AG09319 (cell line): ENCODE data around the gene IFIT2.

Experiments
- DNase-seq: peaks from one replicate; pipeline ENCODE4 v3.0.0-alpha.2; 2010; ENCODE audit warnings: low read depth; ENCODE audit errors: extremely low read depth
- CTCF ChIP-seq: IDR thresholded peaks from 2 replicates; pipeline ENCODE4 v1.5.1; 2011; ENCODE audit warnings: low read depth, mild to moderate bottlenecking, inconsistent platforms, low read length, moderate library complexity

The IFIT2 gene

DNA sequence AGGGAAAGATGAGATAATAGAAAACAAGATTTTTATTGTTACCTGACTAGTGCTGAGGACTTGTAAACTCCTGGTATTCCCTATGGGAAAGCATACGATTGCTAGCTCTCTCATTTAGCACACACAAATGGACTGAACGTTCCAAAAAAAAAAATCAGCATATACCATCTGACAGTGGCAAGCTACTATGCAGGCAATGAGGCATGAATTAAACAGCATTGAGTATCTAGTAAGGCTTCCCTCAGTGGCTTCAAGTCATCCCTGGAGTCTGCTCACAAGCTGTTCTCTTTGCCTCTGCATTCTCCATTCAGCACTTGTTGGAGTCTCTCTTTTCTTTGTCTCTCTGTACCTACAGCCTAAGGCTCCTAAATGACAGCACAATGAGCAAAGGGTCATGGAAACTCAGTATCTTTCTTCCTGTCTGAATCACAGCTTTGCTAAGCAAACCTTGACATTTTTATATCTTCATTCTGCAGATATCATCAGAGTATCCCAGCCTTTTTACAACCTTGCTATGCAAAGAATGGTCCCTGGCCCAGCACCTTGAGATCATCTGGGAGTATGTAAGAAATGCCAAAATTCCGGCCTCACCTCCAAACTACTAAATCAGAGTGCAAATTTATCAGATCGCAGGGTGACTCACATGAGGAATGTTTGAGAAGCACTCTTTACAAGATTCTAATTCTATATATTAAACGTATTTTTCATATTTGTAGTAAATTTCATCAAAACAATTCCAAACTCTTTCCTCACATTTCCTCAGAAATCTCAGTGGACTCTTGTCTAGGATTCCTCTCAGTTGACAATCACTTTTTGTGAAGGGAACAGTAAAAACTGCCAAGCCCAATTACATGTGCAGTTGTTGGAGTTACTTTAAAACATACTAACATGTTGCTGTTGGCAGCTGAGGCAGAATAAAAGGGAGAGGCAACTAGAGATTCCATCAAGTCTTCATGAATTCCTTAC is 39.5 kb upstream of the IFIT2 start:
- DNase-seq = no peak
- no peak for TF ChIP-seq CTCF

- TF ChIP-seq CTCF = no peak
- no peak for DNase-seq
Measured at GRCh38 chr10:89263091-89263490, 38.8 kb upstream of the IFIT2 start.

DNA sequence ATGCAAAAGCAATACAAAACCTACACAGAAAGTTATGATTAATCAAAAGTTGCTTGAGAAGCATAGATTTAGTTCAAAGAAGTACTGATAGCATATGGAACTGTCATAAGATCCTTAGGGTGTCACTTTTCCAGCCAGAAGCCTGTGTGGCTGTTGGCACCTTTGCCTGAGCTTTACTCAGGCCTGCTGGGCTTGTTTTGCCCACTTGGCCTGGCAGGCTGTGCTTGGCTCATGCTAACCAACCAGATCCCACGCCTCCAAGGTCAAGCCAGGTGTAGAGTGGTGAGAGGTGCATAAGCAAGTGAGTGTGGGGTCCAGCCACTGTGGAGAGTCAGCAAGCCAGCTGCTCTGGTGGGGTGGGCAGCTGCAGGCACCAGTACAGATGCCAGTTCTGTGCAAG is 38.3 kb upstream of the IFIT2 start:
- DNase-seq = no peak
- no peak for TF ChIP-seq CTCF

- DNase-seq = no peak
- TF ChIP-seq CTCF = no peak
Measured at GRCh38 chr10:89266721-89267453, 35.0 kb upstream of the IFIT2 start.

- TF ChIP-seq CTCF = no peak
- no peak for DNase-seq
Measured at GRCh38 chr10:89269433-89270152, 32.3 kb upstream of the IFIT2 start.

- no peak for TF ChIP-seq CTCF
- DNase-seq = no peak
Measured at GRCh38 chr10:89270153-89270483, 31.7 kb upstream of the IFIT2 start.

DNA sequence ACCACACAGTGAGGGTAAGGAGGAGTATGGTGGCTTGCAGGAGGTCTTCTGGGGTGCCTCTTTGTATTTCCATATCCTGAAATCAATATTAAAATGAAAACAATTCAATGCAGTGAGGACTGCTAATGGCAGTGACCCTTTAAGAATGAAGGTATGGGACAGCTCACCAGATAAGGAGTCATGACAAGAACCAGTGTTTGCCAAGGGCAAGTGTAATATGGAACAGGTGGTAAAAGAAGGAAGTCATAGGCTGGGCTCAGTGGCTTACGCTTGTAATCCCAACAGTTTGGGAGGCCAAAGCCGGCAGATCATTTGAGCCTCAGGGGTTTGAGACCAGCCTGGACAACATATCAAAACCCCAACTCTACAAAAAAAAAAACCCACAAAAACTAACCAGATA is 30.3 kb upstream of the IFIT2 start:
- TF ChIP-seq CTCF = no peak
- no peak for DNase-seq
